Hematopoietic multipotent progenitor cell (in vitro differentiated cells): ENCODE data around the gene LIAS. TPM values are rescaled to one million over a fixed set of nuclear protein-coding genes. Genes with fewer than 3 reads are reported as not detected.
"Not testable (repeated sequence)": the region's sequence is repeated elsewhere in the genome, so short reads cannot be mapped to it uniquely, and the experiment has no call there.

ENCODE experiments used
- DNase-seq, 3 donors: peaks; one replicate each; pipeline ENCODE4 v3.0.0-alpha.2; 2011 to 2015; ENCODE audit warnings: low read depth in 2 of 3, low spot score in 2 of 3
- total RNA-seq: library from RNA; depleted of rRNA; stranded (reverse); fragments of >200 nt; gene quantifications from one replicate; pipeline ENCODE4 v1.2.3, GENCODE V29; 2012

The LIAS gene
- total RNA-seq, 1 donor: 5.4 TPM

DNA sequence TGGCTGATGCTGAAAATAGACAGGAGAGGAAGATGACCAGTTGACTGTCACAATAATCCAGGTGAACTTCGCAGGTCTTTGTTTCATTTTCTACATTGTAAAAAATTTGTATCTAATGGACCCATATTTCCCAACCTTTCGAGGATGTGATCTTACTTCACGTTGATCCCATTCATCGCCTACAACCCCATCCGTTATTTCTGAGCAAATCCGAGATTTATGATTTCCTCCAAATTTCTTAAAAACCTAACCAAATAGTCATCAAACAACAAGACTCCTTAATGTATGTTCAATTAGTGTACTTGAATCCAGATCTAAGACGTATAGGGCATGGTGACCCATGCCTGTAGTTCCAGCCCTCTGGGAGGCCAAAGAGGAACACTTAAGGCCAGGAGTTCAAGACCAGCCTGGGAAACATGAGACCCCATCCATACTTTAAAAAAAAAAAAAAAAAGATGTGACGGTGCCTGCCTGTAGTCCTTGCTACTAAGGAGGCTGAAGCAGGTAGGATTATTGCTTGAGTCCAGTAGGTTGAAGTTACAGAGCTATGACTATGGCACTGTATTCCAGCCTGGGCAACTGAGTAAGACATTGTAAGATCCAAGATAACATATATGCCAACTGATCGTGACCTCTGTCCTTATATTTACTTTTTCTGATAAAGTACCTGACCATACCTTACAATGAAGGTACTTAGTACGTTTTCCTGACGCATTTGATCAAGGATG lies 5.8 kb upstream of the LIAS start:
- DNase-seq: no peak

DNA sequence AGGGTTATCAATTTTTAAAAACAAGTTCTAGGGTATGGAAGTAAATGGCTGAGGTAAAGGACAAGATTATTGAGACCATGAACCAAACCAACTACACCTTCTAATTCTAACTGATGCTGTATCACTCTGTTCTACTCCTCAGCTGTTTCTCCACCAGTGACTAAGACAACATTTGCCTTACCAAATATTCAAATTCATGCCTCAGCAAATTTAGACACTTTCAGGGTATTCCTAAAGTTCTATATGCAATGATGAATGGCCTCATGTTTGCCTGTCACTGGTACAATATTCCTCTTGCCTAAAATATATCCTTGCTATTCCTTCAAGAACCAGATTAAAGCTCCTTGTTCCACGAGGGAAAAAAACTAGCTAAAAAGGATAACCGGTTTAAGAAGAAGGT lies 5.1 kb upstream of the LIAS start:
- DNase-seq: no peak

DNA sequence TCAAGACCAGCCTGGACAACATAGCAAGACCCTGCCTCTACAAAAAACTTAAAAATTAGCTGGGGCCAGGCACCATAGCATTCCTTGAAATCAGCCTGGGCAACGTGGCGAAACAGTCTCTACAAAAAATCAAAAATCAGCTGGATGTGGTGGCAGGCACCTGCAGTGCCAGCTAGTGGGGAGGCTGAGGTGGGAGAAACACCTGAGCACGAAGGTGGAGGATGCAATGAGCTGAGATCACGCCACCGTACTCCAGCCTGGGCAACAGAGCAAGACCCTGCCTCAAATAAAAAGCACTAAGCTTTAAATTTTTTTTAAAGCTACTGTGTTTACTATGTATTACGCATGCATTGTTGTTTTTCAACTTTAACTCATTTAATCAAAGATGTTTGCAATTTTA lies 3.4 kb upstream of the LIAS start:
- no peak for DNase-seq

DNA sequence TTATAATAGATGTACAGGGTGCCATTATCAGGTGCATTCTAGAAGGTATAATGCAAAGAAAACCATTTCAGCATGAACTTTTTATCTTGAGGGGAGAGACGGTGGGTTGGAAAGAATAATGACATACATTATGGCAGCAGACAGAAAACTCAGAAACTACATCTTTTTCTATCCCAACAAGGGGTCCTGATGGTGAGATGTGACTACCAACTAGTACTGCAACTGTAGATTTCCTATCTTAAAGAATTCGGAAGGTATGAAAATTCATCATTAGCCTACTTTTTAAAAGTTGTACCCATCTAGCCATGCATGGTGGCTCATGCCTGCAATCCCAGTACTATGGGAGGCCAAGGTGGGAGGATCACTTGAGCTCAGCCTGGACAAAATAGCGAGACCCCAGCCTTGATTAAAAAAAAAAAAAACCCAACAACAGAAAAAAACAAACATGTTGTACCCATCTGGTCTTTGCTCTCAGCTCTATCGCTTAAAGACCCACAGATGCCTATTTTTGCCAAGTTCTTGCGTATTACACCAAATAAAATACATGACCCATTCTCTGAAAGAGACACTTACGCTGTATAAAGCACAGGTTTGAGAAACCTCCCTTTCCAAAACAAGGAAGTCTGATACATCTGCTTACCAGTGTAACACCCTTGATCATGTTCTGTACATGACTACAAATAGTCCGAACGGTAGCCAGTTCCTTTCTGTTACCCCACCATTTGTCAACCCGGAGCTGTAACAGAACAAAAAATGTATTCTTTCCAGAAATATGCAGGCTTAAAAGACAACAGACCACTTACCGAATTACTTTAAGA lies 1.7 kb upstream of the LIAS start:
- no peak for DNase-seq

DNA sequence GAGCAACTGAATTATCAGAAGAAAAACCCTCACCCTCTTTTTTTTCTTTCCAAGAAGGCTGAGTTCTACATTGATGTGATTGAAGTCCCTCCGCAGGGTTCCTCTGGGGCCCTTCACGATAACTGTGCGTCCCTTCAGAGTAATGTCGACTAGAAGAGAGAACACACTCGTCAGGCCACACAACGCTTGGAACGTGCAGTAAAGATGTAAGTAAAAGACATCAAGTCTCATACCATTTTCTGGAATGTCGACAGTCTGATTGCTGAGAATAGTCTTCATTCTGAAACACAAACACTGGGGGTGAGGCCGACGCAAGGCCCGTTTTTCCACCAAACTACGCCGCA lies 723 bp upstream of the LIAS start:
- not testable (repeated sequence) for DNase-seq

DNA sequence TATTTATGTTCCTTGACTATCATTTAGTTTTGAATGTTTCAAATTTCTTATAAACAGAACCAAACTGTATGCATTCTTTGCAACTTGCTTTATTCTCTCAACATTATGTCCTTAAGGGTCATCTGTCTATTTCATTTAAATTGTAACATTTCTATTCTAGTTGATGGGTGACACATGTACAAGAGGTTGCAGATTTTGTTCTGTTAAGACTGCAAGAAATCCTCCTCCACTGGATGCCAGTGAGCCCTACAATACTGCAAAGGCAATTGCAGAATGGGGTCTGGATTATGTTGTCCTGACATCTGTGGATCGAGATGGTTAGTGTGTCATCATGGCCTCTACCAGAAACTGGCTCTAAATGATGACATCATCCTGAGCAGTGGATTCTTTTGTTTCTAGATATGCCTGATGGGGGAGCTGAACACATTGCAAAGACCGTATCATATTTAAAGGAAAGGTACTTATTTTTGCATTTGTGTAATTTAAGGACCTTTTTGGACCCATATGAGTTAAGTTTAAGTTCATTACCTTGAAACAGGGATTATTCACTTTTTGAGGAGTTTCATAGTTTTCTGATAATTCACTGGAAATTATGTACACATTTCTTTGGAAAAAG lies 6.1 kb downstream of the LIAS start:
- peak in 2 of 3 donors; percentile 38 to 63 for DNase-seq

DNA sequence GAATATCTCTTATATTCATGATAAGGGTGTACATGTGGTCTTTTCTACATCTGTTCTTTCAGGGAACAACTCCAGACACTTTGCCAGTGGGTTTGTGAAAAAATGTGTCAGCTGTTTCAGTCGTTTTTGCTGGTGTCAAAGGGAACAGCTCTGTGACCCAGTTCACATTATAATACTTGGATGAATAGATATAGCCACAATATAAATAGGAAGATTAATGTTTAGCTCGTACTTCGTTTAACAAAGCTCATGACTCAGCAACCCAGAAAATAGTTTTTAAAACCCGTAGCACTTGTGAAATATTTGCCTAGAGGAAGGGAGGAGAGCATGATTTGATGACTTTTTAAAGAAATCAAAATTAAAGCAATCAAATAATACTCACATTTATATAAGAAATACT lies 7.9 kb downstream of the LIAS start:
- no peak for DNase-seq

DNA sequence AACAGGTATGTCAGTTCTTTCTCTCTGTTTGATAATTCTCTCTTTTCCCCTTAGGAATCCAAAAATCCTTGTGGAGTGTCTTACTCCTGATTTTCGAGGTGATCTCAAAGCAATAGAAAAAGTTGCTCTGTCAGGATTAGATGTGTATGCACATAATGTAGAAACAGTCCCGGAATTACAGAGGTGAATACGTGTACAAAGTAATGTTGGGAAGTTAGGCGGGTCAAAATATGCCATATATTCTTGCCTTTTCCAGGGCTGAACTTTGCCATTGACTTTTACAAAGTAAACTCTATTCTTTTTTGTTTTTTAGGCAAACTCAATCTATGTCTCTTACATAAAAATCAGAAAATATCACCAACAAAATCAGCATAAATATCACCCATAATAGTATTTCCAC lies 8.6 kb downstream of the LIAS start:
- DNase-seq: no peak

DNA sequence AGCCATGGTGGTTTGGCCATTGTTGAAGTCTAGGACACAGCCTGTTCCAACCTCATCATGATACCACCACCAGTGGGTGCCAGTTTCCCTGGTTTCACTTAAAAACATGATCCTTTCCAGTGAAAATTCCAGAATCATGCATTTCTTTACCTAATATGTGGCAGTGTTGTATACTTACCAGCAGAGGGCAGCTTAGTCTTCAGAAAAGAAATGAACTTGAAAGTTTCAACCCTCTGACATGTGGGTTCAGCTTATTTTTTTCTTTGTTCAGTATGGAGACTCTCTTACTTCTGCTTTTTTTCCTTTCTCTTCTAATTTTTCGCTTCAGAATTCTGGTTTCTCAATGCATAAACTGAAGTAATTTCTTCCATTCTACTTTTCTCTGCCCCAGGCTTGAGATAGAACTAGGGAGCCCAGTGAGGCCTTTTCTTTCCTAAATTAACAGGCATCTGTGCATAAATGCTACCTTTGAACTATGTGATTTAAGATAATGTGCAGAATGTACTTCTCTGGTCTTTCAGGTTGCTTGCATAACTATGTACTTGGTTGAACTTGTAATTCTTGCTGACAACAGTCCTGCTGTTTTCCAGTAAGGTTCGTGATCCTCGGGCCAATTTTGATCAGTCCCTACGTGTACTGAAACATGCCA lies 10.7 kb downstream of the LIAS start:
- peak in 2 of 3 donors; percentile 78 to 94 for DNase-seq

DNA sequence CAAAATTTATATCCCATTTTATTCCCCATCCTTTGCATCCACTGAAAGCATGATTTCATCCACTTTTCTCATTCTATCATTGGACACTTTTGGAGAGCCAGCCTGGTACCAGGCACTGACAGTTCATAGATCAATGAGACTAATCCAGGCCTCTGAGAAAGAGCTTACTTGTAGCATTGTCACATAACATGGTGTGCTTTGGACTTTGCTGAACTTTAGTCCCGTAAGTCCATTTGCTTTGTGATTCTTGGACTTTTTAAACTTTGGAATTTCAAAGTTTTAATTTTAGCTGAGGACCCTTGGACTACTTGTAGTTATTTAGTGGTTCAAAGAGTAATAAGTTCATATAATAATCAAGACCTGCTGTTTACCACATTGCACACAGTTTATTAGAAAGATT lies 11.5 kb downstream of the LIAS start:
- no peak for DNase-seq

DNA sequence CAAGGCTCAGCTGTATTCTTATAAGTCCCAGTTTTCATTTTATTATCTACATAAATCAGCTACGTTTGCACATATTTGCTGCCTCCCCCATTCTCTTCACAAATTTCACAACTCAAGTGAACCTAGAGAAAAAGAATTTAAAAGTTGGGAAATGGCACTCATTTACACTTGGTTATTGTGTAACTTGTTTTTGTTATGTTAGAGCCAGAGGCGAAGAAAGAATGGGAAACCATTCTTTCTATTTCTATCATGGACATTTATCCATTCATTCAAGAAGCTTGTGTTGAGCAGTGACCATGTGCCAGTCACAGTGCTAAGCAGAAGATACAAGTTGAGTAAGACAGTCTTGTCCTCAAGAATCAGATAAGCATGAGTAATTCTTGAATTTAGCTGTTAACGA lies 13.5 kb downstream of the LIAS start:
- no peak for DNase-seq

DNA sequence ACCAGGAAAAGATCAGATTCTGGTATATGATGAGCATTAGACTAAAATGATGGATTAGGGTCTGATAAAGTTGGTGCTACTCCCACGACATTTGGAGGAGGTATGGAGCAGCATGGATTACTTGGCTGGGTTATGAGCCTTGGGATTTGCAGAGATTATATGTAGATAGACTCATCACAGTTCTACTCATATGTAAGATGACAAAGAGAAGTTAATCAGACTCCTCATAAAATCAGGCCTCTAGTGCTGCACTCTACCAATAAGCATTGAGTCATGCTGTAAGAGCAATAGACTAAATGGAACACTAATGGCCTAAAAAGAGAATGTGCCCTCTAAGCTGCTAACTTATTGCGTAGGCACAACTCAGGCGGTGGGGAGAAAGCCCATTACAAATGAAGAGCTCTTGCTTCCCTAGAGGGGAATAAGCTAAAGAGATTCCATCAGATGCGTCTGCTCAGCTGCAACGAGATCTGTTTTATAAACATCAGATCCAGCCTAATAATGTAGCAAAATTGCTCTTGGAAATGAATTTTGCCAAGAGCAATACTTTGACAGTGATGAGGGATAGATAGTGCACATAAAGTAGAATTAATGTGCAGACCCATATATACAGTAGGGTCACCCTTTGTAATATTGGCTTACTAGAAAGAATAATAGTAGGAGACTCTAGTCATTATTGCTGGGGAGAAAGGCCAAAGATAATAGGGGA lies 17.5 kb downstream of the LIAS start:
- DNase-seq: no peak

DNA sequence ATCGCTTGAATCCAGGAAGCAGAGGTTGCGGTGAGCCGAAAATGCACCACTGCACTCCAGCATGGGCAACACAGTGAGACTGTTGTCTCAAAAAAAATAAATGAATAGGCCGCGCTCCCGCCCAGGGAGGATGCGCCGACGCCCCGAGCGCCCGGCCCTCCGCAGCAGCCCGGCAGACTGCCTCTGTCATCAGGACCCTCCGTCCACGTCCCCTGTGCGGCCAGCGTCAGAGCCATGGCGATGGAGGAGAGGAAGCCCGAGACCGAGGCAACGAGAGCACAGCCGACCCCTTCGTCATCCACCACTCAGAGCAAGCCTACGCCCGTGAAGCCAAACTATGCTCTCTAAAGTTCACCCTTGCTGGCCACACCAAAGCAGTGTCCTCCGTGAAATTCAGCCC lies 21.4 kb downstream of the LIAS start:
- no peak for DNase-seq

DNA sequence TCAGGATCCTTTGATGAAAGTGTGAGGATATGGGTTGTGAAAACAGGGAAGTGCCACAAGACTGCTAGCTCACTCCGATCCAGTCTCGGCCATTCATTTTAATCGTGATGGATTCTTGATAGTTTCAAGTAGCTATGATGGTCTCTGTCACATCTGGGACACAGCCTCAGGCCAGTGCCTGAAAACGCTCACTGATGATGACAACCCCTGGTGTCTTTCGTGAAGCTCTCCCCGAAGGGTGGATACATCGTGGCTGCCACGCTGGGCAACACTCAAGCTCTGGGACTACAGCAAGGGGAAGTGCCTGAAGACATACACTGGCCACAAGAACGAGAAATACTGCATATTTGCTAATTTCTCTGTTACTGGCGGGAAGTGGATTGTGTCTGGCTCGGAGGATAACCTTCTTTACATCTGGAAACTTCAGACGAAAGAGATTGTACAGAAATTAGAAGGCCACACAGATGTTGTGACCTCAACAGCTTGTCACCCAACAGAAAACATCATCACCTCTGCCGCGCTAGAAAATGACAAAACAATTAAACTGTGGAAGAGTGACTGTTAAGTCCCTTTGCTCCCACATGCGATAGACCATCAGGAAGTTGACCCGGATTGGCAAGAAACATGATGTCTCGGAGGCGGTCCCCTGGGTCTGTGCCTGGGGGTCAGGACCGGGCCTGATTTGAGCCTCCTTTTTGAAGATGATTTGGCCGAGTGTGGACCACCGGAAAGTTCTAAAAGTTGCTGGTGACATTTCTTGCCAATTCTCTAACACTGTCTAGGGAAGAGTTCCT lies 22.2 kb downstream of the LIAS start:
- DNase-seq: no peak

DNA sequence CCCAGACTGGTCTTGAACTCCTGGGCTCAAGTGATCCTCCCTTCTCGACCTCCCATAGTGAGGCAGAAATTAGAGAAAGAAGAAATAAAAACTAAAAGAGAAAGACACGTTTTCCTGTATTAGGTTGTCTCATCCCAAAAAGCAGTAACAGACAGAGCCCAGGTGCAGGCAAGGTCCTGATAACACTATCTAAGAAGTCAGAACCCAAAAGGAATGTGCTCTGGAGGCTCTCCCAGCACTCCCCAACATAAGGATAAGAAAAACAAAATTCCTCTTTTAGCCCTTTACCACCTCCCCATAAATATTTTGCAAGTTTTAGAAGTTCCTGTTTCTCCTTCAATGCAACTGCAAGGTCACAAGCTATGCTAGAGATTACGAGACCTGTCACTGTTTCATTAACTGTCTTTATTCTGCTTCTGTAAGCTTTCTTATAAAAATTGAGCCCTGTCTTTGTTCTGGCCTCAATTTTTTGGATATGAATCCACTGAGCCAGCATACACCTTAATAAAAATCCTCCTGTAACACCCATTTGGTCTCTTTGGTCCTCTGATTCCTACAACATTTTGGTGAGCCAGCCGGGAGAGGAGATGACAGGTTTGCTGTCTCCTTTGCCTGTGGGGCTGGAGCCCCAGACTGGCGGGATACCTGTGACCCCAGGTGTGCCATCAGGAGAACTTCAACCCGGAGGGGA lies 25.9 kb downstream of the LIAS start:
- DNase-seq: no peak

DNA sequence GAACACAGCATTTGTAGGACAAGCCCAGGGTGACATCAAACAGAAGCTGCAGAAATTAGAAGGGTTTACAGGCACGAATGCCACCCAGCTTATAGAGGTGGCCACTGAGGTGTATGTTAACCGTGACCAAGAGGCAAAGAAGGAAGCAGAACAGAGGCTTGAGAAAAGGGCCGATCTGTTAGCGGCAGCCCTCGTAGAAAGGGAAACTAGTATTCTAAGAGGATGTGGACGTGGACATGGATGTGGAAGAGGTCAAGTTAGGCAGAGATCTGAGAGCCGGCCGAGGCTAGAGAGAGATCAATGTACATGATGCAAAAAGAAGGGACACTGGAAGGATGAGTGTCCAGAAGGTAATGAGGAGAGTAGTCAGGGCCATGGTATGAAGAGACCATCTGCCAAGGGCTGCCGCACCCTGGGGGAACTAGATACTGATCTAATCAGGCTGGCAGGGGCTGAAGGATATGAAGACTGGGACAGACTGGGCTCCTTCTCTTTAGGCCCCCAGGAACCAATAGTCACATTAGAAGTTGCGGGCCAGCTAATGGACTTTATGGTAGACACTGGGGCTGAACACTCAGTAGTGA lies 27.5 kb downstream of the LIAS start:
- no peak for DNase-seq

DNA sequence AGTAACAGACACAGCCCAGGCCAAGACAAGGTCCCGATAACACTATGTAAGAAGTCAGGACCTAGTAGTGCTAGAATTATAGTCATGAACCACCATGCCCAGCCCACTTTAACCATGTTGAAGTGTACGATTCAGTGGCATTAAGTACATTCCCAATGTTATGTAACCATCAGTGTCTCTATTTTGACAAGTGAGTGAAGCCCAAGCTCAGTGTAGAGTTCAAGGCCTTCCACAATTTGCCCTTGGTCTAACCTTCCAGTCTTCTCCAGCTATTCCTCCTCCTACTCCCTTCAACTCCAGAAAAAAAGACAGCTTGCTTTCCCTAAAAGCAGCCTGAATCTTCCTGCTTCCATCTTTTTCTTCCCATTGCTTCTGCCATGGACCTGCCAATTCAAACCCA lies 31.5 kb downstream of the LIAS start:
- DNase-seq: no peak

DNA sequence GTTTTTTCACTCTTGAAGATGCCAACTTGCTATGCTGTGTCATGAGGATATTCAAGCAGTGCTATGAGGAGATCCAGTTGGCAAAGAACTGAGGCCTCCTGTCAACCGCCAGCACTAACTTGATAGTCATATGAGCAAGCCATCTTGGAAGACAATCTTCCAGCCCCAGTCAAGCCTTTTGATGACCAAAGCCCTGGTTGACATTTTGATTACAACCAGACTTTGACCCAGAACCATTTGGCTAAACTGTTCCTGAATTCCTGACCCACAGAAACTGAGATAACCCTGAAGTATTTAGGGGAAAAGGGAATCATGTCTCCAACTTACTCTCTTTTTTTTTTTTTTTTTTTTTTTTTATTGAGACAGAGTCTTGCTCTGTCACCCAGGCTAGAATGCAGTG lies 35.5 kb downstream of the LIAS start:
- no peak for DNase-seq
